Measurements from ENCODE around the gene CTNNA2.

Gene CTNNA2

GRCh38 chr2:80231421-80231820, 718.6 kb downstream of the CTNNA2 start:
- DNase-seq (no peak), ATAC-seq (ENCODE audit: insufficient read depth, low read depth) (no peak)
- no peak overlapping the region for H2AFZ ChIP-seq (ENCODE audit: low read depth, low read length)
- no peaks in the 10 kb centered on the region for H3K9me3 ChIP-seq (ENCODE audit: insufficient read depth, low read length, severe bottlenecking)
- no peaks in the 10 kb centered on the region for H3K27me3 ChIP-seq (ENCODE audit: insufficient read depth, low read length, poor library complexity)
- H3K36me3 ChIP-seq (ENCODE audit: insufficient read depth, low read length) = no peaks in the 10 kb centered on the region
- no peaks in the 10 kb centered on the region for H4K20me1 ChIP-seq (ENCODE audit: insufficient read depth, low read length)
- H3K4me3 ChIP-seq (ENCODE audit: low read depth in 1 of 2, low read length in 2 of 2) = no peak overlapping the region
- H3K9ac ChIP-seq (ENCODE audit: low read depth, low read length) = no peak overlapping the region
- H3K27ac ChIP-seq (ENCODE audit: low read length) = no peak overlapping the region
- no peaks in the 10 kb centered on the region for H3K4me1 ChIP-seq (ENCODE audit: insufficient read depth, low read length)
- TF ChIP-seq CTCF (IDR thresholded peaks at IDR 0.05; ENCODE audit: borderline replicate concordance, extremely low read depth, low read length, poor library complexity, severe bottlenecking) = no peak
- TF ChIP-seq EZH2 (IDR thresholded peaks at IDR 0.05; ENCODE audit: borderline replicate concordance, low read depth, low read length, severe bottlenecking) = no peak
- no peak overlapping the region for H3K4me2 ChIP-seq (ENCODE audit: insufficient read depth, low read length)
- H3K79me2 ChIP-seq (ENCODE audit: insufficient read depth, low read length) = no peaks in the 10 kb centered on the region

- DNase-seq (no peak), ATAC-seq (ENCODE audit: insufficient read depth, low read depth) (no peak)
- H3K4me3 ChIP-seq (ENCODE audit: low read depth in 1 of 2, low read length in 2 of 2) = no peak overlapping the region
- no peaks in the 10 kb centered on the region for H3K4me1 ChIP-seq (ENCODE audit: insufficient read depth, low read length)
- H3K36me3 ChIP-seq (ENCODE audit: insufficient read depth, low read length) = no peaks in the 10 kb centered on the region
- H2AFZ ChIP-seq (ENCODE audit: low read depth, low read length) = no peak overlapping the region
- H3K27ac ChIP-seq (ENCODE audit: low read length) = no peak overlapping the region
- no peaks in the 10 kb centered on the region for H3K27me3 ChIP-seq (ENCODE audit: insufficient read depth, low read length, poor library complexity)
- no peaks in the 10 kb centered on the region for H4K20me1 ChIP-seq (ENCODE audit: insufficient read depth, low read length)
- TF ChIP-seq CTCF (IDR thresholded peaks at IDR 0.05; ENCODE audit: borderline replicate concordance, extremely low read depth, low read length, poor library complexity, severe bottlenecking) (no peak), EZH2 (IDR thresholded peaks at IDR 0.05; ENCODE audit: borderline replicate concordance, low read depth, low read length, severe bottlenecking) (no peak)
- H3K9ac ChIP-seq (ENCODE audit: low read depth, low read length) = no peak overlapping the region
- H3K9me3 ChIP-seq (ENCODE audit: insufficient read depth, low read length, severe bottlenecking) = no peaks in the 10 kb centered on the region
- no peaks in the 10 kb centered on the region for H3K79me2 ChIP-seq (ENCODE audit: insufficient read depth, low read length)
- no peak overlapping the region for H3K4me2 ChIP-seq (ENCODE audit: insufficient read depth, low read length)
Observed at GRCh38 chr2:80233333-80233732, 720.5 kb downstream of the CTNNA2 start.

- Histone ChIP-seq H3K27me3 (ENCODE audit: insufficient read depth, low read length, poor library complexity) (no peaks in the 10 kb centered on the region), H2AFZ (ENCODE audit: low read depth, low read length) (no peak overlapping the region), H3K79me2 (ENCODE audit: insufficient read depth, low read length) (no peaks in the 10 kb centered on the region), H3K4me1 (ENCODE audit: insufficient read depth, low read length) (no peaks in the 10 kb centered on the region), H3K9ac (ENCODE audit: low read depth, low read length) (no peak overlapping the region), H3K27ac (ENCODE audit: low read length) (no peak overlapping the region), H3K4me2 (ENCODE audit: insufficient read depth, low read length) (no peak overlapping the region), H3K9me3 (ENCODE audit: insufficient read depth, low read length, severe bottlenecking) (no peaks in the 10 kb centered on the region), H3K4me3 (ENCODE audit: low read depth in 1 of 2, low read length in 2 of 2) (no peak overlapping the region), H3K36me3 (ENCODE audit: insufficient read depth, low read length) (no peaks in the 10 kb centered on the region), H4K20me1 (ENCODE audit: insufficient read depth, low read length) (no peaks in the 10 kb centered on the region)
- DNase-seq = peak; percentile 10
- ATAC-seq (ENCODE audit: insufficient read depth, low read depth) = no peak
- TF ChIP-seq EZH2 (IDR thresholded peaks at IDR 0.05; ENCODE audit: borderline replicate concordance, low read depth, low read length, severe bottlenecking) = no peak
- TF ChIP-seq CTCF (IDR thresholded peaks at IDR 0.05; ENCODE audit: borderline replicate concordance, extremely low read depth, low read length, poor library complexity, severe bottlenecking) = peak; percentile 73
Observed at GRCh38 chr2:80238692-80239469, 726.0 kb downstream of the CTNNA2 start.
